PC-9 (cell line): ENCODE measurements around the gene SNX19. TPM values are rescaled to one million over a fixed set of nuclear protein-coding genes. Genes with fewer than 3 reads are reported as not detected.

Experiments used
- BruUV-seq: library from RNA; stranded (reverse); fragments of 400-500 nt; replicated peaks from 2 replicates; lab custom pipeline; 2021; lab: Mats Ljungman, UMichigan
- CTCF ChIA-PET: fragments of 300-600 bp; sonication (Branson Sonifier 250); formaldehyde crosslinking; loops from one replicate; lab custom pipeline; 2022; ENCODE audit warnings: antibody characterized with exemption; lab: Charles Lee
- POLR2A ChIA-PET: fragments of 300-600 bp; sonication (Branson Sonifier 250); formaldehyde crosslinking; loops from one replicate; lab custom pipeline; 2022; ENCODE audit warnings: antibody characterized with exemption; ENCODE audit not compliant: unreplicated experiment; lab: Charles Lee
- DNase-seq, 2 experiments: peaks; one replicate each; pipeline versions ENCODE4 v3.0.0 to v3.0.0-alpha.2; 2015 to 2022; ENCODE audit warnings: mixed read lengths in 1 of 2
- H2AFZ ChIP-seq: fragments of 200-600 bp; sonication (generic); 2 replicates; pipeline ENCODE4 v1.8.1; 2017; ENCODE audit warnings: antibody characterized with exemption
- H3F3A ChIP-seq: fragments of 200-600 bp; sonication (generic); 2 replicates; pipeline ENCODE4 v1.8.1; 2017; ENCODE audit warnings: antibody characterized with exemption, mild to moderate bottlenecking, low read depth; ENCODE audit not compliant: insufficient read depth
- H3K27ac ChIP-seq: fragments of 200-600 bp; sonication (generic); 2 replicates; pipeline ENCODE4 v1.6.1; 2016; ENCODE audit warnings: mixed run types
- H3K27me3 ChIP-seq: fragments of 200-600 bp; sonication (generic); 2 replicates; pipeline ENCODE4 v1.6.1; 2016; ENCODE audit warnings: low read depth, mixed run types; ENCODE audit not compliant: insufficient read depth
- H3K36me3 ChIP-seq: fragments of 200-600 bp; sonication (generic); 2 replicates; pipeline ENCODE4 v1.6.1; 2016; ENCODE audit warnings: low read depth, mixed run types
- H3K4me1 ChIP-seq: fragments of 200-600 bp; sonication (generic); replicated peaks from 2 replicates; pipeline ENCODE4 v1.6.1; 2016; ENCODE audit warnings: mixed run types; ENCODE audit not compliant: insufficient read depth
- H3K4me2 ChIP-seq: fragments of 200-600 bp; sonication (generic); 2 replicates; pipeline ENCODE4 v1.6.1; 2017; ENCODE audit warnings: mixed run types
- H3K4me3 ChIP-seq: fragments of 200-600 bp; sonication (generic); 2 replicates; pipeline ENCODE4 v1.6.1; 2016; ENCODE audit warnings: mixed run types
- H3K79me2 ChIP-seq: fragments of 200-600 bp; sonication (generic); 2 replicates; pipeline ENCODE4 v1.6.1; 2017; ENCODE audit warnings: low read depth, mixed run types
- H3K9me2 ChIP-seq: fragments of 200-600 bp; sonication (generic); 2 replicates; pipeline ENCODE4 v1.8.1; 2017; ENCODE audit warnings: mild to moderate bottlenecking; ENCODE audit not compliant: insufficient read depth
- H3K9me3 ChIP-seq: fragments of 200-600 bp; sonication (generic); 2 replicates; pipeline ENCODE4 v1.8.1; 2016; ENCODE audit warnings: low read depth; ENCODE audit not compliant: insufficient read depth
- H4K20me1 ChIP-seq: fragments of 200-600 bp; sonication (generic); 2 replicates; pipeline ENCODE4 v1.8.1; 2017; ENCODE audit not compliant: insufficient read depth
- CTCF ChIP-seq: fragments of 200-600 bp; sonication (generic); conservative IDR thresholded peaks from 2 replicates; pipeline ENCODE4 v1.6.1; 2017; ENCODE audit warnings: mixed run types, antibody characterized with exemption, mild to moderate bottlenecking, moderate library complexity
- EZH2 ChIP-seq: fragments of 200-600 bp; sonication (generic); IDR thresholded peaks from 2 replicates; pipeline ENCODE4 v1.8.0; 2017; ENCODE audit warnings: antibody characterized with exemption, low read depth
- intact Hi-C: fragments of 100-400 bp; cut with micrococcal nuclease; formaldehyde crosslinking; loops from one replicate; pipeline ENCODE4 v1.10.0; 2022; ENCODE audit not compliant: unreplicated experiment
- total RNA-seq: library from RNA; stranded (reverse); gene quantifications from 2 replicates; pipeline ENCODE4 v1.2.3, GENCODE V29; 2021

Gene SNX19
- total RNA-seq, 1 experiment from 2014 or later: 43.5 TPM

GRCh38 chr11:130865774-130866114, 50.5 kb downstream of the SNX19 start:
- no TSS peak for BruUV-seq
- no peaks in the 10 kb centered on the region for H4K20me1 ChIP-seq
- no peaks in the 10 kb centered on the region for H3K4me1 ChIP-seq
- ChIA-PET POLR2A (no interaction called here), CTCF (no interaction called here)
- H3K27ac ChIP-seq: no peak overlapping the region
- no peaks in the 10 kb centered on the region for H3F3A ChIP-seq
- H3K79me2 ChIP-seq: no peaks in the 10 kb centered on the region
- H3K9me3 ChIP-seq: no peaks in the 10 kb centered on the region
- no peak overlapping the region for H2AFZ ChIP-seq
- H3K36me3 ChIP-seq: no peaks in the 10 kb centered on the region
- intact Hi-C loops: no loop called here
- TF ChIP-seq CTCF (no peak), EZH2 (no peak)
- H3K27me3 ChIP-seq: no peaks in the 10 kb centered on the region
- H3K9me2 ChIP-seq: no peaks in the 10 kb centered on the region
- DNase-seq: no peak
- no peak overlapping the region for H3K4me3 ChIP-seq
- no peak overlapping the region for H3K4me2 ChIP-seq

- no peaks in the 10 kb centered on the region for H3K9me2 ChIP-seq
- ChIA-PET POLR2A (no interaction called here), CTCF (no interaction called here)
- no peak overlapping the region for H3K27ac ChIP-seq
- no peaks in the 10 kb centered on the region for H3K27me3 ChIP-seq
- no peak overlapping the region for H3K4me3 ChIP-seq
- H4K20me1 ChIP-seq: no peaks in the 10 kb centered on the region
- no peaks in the 10 kb centered on the region for H3F3A ChIP-seq
- intact Hi-C loops: no loop called here
- no peaks in the 10 kb centered on the region for H3K4me1 ChIP-seq
- H3K4me2 ChIP-seq: no peak overlapping the region
- H3K9me3 ChIP-seq: no peaks in the 10 kb centered on the region
- TF ChIP-seq EZH2 (no peak), CTCF (no peak)
- no peaks in the 10 kb centered on the region for H3K79me2 ChIP-seq
- H2AFZ ChIP-seq: no peak overlapping the region
- H3K36me3 ChIP-seq: no peaks in the 10 kb centered on the region
- no TSS peak for BruUV-seq
- no peak for DNase-seq
These were observed 51.0 kb downstream of the SNX19 start for GRCh38 chr11:130865091-130865773.

GRCh38 chr11:130861902-130862860, 54.1 kb downstream of the SNX19 start:
- H4K20me1 ChIP-seq: no peaks in the 10 kb centered on the region
- intact Hi-C loops: loop anchor here (1.0 to 2.0 kb wide), 4 partner anchors 32 to 649 kb away; no protein-coding TSS in a partner anchor
- H3K27me3 ChIP-seq: no peaks in the 10 kb centered on the region
- no peaks in the 10 kb centered on the region for H3F3A ChIP-seq
- CTCF ChIA-PET: interaction anchor here (0.6 to 1.2 kb wide), 4 partner anchors 38 to 480 kb away, joined by 3 to 17 read pairs (median 8); no protein-coding TSS in a partner anchor
- no peak overlapping the region for H2AFZ ChIP-seq
- H3K4me3 ChIP-seq: no peak overlapping the region
- TF ChIP-seq EZH2: no peak
- TF ChIP-seq CTCF: peak; percentile 100
- H3K79me2 ChIP-seq: no peaks in the 10 kb centered on the region
- H3K27ac ChIP-seq: no peak overlapping the region
- no peaks in the 10 kb centered on the region for H3K36me3 ChIP-seq
- no peaks in the 10 kb centered on the region for H3K9me2 ChIP-seq
- H3K4me1 ChIP-seq: no peaks in the 10 kb centered on the region
- no peaks in the 10 kb centered on the region for H3K9me3 ChIP-seq
- POLR2A ChIA-PET: no interaction called here
- peak overlapping the region; percentile 58 for H3K4me2 ChIP-seq
- BruUV-seq: no TSS peak
- DNase-seq: peak; percentile 74 to 79
